ENCODE results near the gene AMBRA1.

- peak; percentile 89 to 93 for TF ChIP-seq CTCF (IDR thresholded peaks at IDR 0.05; ENCODE audit: extremely low read depth in 1 of 2, insufficient read depth in 1 of 2, low read depth in 1 of 2, low read length in 2 of 2)
- no peak for TF ChIP-seq EZH2 (IDR thresholded peaks at IDR 0.05; ENCODE audit: borderline replicate concordance, low read depth, low read length, severe bottlenecking)
- no peak for TF ChIP-seq POLR2AphosphoS5 (IDR thresholded peaks at IDR 0.05; ENCODE audit: insufficient read depth, low read depth, low read length)
- TF ChIP-seq MAX (IDR thresholded peaks at IDR 0.05; ENCODE audit: insufficient read depth, insufficient read length), result no peak
These were observed 241.6 kb downstream of the AMBRA1 start for GRCh38 chr11:46352063-46352841.
